ENCODE data around the gene GATAD1. TPM values are rescaled to one million over a fixed set of nuclear protein-coding genes. Genes with fewer than 3 reads are reported as not detected.
"Not testable (repeated sequence)": the region's sequence is repeated elsewhere in the genome, so short reads cannot be mapped to it uniquely, and the experiment has no call there.

Gene GATAD1
- total RNA-seq, 4 donors from 2014 or later: 31.3 to 85.0 (median 45.4) TPM

DNA sequence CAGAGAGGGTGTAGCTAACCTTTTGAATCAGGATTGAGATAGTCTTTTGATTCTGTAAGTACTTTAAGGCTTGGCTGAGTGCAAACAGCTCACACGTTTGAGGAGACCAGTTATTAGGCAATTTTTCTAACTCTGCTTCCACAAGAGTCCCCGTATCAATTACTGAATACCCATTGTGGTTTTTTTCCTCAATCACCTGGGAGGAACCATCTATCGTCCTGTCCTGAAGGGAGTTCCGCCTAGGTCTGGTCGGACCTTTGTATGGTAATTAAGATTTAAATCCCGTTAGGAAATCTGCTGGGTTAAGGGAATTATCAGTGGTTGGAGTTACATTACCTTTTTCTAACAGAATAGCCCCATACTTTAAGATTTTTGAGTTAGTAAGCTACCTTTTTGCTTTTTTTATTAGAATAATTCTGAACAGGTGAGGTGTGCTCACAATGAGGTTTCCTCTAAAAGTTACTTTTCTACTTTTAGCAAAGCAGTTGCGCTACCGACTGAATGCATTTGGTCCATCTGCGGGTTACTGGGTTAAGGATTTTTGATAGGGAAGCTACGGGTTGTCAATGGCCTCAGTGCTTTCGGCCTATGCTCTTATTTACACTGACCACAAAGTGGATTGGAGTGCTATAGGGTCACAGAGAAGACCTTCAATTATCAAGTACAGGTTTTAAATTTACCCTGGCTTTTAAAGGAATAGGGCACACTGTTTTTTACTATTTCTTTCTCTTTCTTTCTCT lies 28.7 kb downstream of the GATAD1 start:
- H3K27me3 ChIP-seq, H3K4me1 ChIP-seq, H3K36me3 ChIP-seq: not testable (repeated sequence)

DNA sequence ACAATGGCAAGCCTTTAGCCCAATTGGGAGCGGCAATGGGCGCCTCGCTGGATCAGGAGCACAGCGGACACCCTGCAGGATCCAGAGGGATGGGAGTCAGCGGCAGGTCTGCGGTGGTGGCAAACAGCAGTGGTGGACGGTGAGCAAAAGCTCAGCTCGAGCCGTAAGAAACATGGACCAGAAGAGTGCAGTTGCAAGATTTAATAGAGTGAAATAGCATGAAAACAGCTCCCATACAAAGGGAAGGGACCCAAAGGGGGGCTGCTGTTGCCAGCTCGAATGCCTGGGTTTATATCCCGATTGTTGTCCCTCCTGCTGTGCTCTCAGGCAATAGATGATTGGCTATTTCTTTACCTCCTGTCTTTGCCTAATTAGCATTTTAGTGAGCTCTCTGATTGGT lies 30.4 kb downstream of the GATAD1 start, which contains the start of gene ERVW-1:
ERVW-1 (minus strand) TSS at position 266 of the 400 bp plus-strand sequence. CDS start 7,565 bp downstream, outside the sequence.
- H3K4me1 ChIP-seq, H3K27me3 ChIP-seq, H3K9me3 ChIP-seq, H3K36me3 ChIP-seq, H3K27ac ChIP-seq, H3K4me3 ChIP-seq, DNase-seq: not testable (repeated sequence)

More for the DNA sequence above, 28.7 kb downstream of the GATAD1 start:
- H3K27ac ChIP-seq, DNase-seq, H3K4me3 ChIP-seq, H3K9me3 ChIP-seq: not testable (repeated sequence)

DNA sequence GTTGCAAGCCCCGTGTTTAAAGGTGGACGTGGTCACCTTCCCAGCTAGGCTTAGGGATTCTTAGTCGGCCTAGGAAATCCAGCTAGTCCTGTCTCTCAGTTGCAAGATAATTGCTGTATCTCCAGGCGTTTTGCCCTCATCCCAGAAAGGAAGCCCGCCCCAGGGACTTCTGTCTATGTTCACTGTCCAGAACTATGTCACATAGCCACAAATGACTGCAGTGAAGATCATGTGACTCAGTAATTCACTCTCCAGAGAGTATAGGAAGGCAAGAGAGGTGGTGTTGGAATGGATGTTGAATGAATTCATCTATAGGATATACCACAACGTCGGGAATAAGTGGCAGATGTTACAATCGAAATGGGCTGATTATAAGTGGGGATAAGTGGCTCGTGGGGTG lies 30.8 kb downstream of the GATAD1 start:
- H3K4me1 ChIP-seq: no peaks in the 10 kb centered on the region
- H3K36me3 ChIP-seq: no peaks in the 10 kb centered on the region
- H3K9me3 ChIP-seq: no peaks in the 10 kb centered on the region
- TF ChIP-seq POLR2A (IDR thresholded peaks at IDR 0.05): no peak
- TF ChIP-seq, protein P1, sequence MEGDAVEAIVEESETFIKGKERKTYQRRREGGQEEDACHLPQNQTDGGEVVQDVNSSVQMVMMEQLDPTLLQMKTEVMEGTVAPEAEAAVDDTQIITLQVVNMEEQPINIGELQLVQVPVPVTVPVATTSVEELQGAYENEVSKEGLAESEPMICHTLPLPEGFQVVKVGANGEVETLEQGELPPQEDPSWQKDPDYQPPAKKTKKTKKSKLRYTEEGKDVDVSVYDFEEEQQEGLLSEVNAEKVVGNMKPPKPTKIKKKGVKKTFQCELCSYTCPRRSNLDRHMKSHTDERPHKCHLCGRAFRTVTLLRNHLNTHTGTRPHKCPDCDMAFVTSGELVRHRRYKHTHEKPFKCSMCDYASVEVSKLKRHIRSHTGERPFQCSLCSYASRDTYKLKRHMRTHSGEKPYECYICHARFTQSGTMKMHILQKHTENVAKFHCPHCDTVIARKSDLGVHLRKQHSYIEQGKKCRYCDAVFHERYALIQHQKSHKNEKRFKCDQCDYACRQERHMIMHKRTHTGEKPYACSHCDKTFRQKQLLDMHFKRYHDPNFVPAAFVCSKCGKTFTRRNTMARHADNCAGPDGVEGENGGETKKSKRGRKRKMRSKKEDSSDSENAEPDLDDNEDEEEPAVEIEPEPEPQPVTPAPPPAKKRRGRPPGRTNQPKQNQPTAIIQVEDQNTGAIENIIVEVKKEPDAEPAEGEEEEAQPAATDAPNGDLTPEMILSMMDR (IDR thresholded peaks at IDR 0.05): no peak
- DNase-seq: no peak
- no peaks in the 10 kb centered on the region for H3K27me3 ChIP-seq
- no peak overlapping the region for H3K27ac ChIP-seq
- no peak overlapping the region for H3K4me3 ChIP-seq

DNA sequence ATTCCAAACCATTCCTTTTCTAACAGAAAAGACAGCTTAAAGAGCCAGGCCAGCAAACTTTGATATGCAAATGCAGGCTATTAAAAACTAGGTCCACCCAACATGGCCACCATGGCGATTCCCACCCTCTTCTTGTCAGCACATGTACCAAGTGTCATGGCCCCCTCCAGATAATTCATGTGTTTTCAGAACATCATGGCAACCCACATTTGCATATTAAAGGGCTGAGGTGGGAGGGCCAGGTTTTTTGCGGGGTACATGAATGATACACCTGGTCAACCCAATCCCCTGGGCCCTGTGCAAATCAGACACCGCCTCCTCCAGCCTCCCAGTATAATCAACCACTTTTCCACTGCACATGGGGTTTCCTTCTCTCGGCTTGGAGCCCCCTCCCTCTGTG lies 31.4 kb downstream of the GATAD1 start:
- TF ChIP-seq, protein P1 (IDR thresholded peaks at IDR 0.05): no peak
- no peak for TF ChIP-seq POLR2A (IDR thresholded peaks at IDR 0.05)
- Histone ChIP-seq H3K4me1 (no peaks in the 10 kb centered on the region), H3K4me3 (no peak overlapping the region), H3K36me3 (no peaks in the 10 kb centered on the region), H3K9me3 (no peaks in the 10 kb centered on the region), H3K27me3 (no peaks in the 10 kb centered on the region), H3K27ac (no peak overlapping the region)
- no peak for DNase-seq

DNA sequence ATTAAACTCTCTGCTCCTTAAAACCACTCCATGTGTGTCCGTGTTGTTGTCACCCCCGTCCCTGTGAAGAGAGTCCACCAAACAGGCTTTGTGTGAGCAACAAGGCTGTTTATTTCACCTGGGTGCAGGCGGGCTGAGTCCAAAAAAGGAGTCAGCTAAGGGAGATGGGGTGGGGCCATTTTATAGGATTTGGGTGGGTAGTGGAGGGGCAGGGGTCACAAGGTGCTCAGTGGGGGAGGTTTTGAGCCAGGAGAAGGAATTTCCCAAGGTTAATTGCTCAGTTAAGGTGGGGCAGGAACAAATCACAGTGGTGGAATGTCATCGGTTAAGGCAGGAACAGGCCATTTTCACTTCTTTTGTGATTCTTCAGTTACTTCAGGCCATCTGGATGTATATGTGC lies 31.9 kb downstream of the GATAD1 start:
- H3K27me3 ChIP-seq, H3K27ac ChIP-seq, H3K4me3 ChIP-seq, H3K36me3 ChIP-seq, H3K4me1 ChIP-seq, DNase-seq, H3K9me3 ChIP-seq: not testable (repeated sequence)

DNA sequence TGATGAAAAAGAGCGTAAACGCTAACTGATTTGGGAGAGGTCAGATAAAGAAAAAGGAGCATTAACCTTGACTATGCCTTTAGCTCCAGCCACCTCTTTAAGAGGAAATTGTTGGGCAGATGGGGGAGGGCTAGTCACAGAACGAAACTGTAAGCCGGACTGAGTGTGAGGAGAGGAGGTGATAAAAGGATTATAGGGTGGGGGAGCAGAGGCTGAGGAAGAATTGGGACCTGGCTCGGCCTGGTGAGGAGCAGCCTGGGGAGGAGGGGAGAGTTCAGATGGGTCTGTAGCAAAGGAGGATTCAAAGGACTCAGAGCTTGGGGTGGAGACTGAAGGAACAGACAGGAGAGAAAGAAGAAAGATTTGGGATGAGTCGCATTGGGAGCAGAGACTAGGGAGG lies 36.3 kb downstream of the GATAD1 start:
- not testable (repeated sequence) for H3K4me3 ChIP-seq, H3K27me3 ChIP-seq, H3K9me3 ChIP-seq, H3K27ac ChIP-seq, H3K4me1 ChIP-seq, DNase-seq
- peaks cover 0 to 35% (median 0%) of the 10 kb centered on the region in 3 donors for H3K36me3 ChIP-seq

DNA sequence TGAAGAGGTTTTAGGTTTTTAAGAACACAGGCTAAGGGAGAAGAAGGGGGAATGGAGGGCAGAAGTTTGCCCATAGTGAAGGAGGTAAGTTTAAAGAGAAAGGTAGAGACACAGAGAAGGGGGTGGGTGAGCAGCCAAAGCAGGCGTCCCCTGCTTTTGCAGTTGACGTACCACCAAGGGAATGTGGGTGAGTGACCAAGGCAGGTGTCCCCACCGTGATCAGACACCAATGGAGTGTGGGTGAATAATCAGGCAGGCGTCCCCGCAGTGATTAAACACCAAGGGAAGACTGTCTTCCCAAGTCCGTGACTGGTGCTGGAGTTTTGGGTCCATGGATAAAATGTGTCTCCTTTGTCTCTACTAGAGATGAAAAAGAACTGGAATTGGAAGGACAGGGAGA lies 36.9 kb downstream of the GATAD1 start:
- H3K9me3 ChIP-seq, H3K27me3 ChIP-seq, H3K4me3 ChIP-seq, H3K27ac ChIP-seq, H3K4me1 ChIP-seq, DNase-seq: not testable (repeated sequence)
- H3K36me3 ChIP-seq: peaks cover 0 to 41% (median 0%) of the 10 kb centered on the region in 3 donors

DNA sequence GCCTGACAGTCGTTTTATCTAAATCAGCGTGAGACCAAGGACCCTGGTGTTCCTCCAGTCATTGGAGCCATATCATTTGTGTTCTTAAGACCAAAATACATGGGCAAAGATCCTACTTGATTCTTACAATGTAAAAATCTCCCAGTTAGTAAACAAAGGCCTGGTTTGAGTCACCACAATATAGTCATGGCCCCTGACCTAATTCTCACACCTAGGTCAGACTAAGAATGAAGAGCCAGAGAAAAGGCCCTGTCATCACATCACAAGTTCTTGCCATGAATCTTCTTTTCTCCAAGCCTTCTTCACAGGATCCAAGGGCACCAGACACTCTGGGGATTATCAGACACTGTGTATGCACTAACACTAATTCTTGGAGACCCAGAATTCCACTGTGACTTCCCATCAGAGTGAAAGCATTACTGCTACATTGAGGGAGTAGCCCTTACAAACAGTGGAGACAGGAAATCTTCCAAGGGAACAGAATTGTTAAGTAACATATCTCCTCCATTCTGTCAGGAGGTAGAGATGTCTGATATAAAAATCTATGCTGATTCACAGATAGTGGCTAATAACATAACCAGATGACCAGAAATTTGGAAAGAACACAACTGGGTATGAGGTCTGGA lies 38.1 kb downstream of the GATAD1 start:
- Histone ChIP-seq H3K27ac (no peak overlapping the region), H3K27me3 (no peaks in the 10 kb centered on the region), H3K36me3 (peaks cover 0 to 53% (median 0%) of the 10 kb centered on the region in 3 donors), H3K4me1 (no peaks in the 10 kb centered on the region), H3K9me3 (no peaks in the 10 kb centered on the region), H3K4me3 (no peak overlapping the region)
- no peak for DNase-seq
- TF ChIP-seq, protein P1 (IDR thresholded peaks at IDR 0.05): no peak
- no peak for TF ChIP-seq POLR2A (IDR thresholded peaks at IDR 0.05)
